Adrenal gland (tissue), 5 donors: ENCODE measurements around the gene CLDN11.

Experiments used
- POLR2A ChIP-seq, 2 donors: fragments of 450-650 bp; IDR thresholded peaks; one replicate each; pipeline ENCODE4 v1.6.1; 2017; ENCODE audit warnings: antibody characterized with exemption in 2 of 2, mild to moderate bottlenecking in 2 of 2, moderate library complexity in 1 of 2
- TF ChIP-seq, protein P1 (sequence below), 6 experiments: fragments of 450-650 bp in 4 of 6; fragments of 200-600 bp in 2 of 6; sonication (generic) in 1 of 6; IDR thresholded peaks; 1 replicate in 5 of 6; 2 replicates in 1 of 6; pipeline versions ENCODE4 v1.5.1 to v1.8.0; 2016 to 2021; ENCODE audit warnings: antibody characterized with exemption in 6 of 6, mild to moderate bottlenecking in 2 of 6, moderate library complexity in 1 of 6
- donor health status: DM: no; HTN: no; CAD: no.

DNA sequence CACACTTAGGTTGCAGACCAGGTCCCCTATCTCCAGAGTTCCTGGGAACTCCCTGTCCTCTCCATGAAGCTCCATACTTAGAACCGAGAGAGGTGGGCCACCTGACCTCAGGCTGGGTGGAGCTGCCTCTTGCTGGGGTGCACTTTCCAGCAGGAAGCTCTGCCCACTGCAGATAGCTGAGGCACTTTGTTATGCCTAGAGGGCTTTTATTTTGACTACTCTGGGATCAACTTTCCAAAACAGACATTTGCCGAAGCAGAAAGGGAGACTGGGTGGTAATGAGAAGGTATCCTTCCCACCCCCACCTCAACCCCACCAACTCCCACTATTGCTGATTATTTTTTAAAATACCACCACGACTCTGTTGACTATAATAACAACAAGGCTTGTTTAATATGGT, 54.7 kb downstream of the CLDN11 start:
- no peak for TF ChIP-seq POLR2A (IDR thresholded peaks at IDR 0.05)
- TF ChIP-seq, protein P1, sequence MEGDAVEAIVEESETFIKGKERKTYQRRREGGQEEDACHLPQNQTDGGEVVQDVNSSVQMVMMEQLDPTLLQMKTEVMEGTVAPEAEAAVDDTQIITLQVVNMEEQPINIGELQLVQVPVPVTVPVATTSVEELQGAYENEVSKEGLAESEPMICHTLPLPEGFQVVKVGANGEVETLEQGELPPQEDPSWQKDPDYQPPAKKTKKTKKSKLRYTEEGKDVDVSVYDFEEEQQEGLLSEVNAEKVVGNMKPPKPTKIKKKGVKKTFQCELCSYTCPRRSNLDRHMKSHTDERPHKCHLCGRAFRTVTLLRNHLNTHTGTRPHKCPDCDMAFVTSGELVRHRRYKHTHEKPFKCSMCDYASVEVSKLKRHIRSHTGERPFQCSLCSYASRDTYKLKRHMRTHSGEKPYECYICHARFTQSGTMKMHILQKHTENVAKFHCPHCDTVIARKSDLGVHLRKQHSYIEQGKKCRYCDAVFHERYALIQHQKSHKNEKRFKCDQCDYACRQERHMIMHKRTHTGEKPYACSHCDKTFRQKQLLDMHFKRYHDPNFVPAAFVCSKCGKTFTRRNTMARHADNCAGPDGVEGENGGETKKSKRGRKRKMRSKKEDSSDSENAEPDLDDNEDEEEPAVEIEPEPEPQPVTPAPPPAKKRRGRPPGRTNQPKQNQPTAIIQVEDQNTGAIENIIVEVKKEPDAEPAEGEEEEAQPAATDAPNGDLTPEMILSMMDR (IDR thresholded peaks at IDR 0.05): no peak
